A673 (cell line): ENCODE data around the gene ANP32B. TPM values are rescaled to one million over a fixed set of nuclear protein-coding genes. Genes with fewer than 3 reads are reported as not detected.

Source experiments
- BruUV-seq: library from RNA; stranded (reverse); fragments of 400-500 nt; replicated peaks from 2 replicates; lab custom pipeline; 2021; lab: Mats Ljungman, UMichigan
- CTCF ChIA-PET: fragments of 300-600 bp; sonication (Branson Sonifier 250); formaldehyde crosslinking; loops from one replicate; lab custom pipeline; 2022; ENCODE audit warnings: antibody characterized with exemption; lab: Charles Lee
- POLR2A ChIA-PET: fragments of 300-600 bp; sonication (Branson Sonifier 250); formaldehyde crosslinking; loops from one replicate; lab custom pipeline; 2022; ENCODE audit warnings: antibody characterized with exemption; ENCODE audit not compliant: low non-redundant PET; lab: Charles Lee
- DNase-seq: peaks from one replicate; pipeline ENCODE4 v3.0.0-alpha.2; 2015; ENCODE audit warnings: low spot score
- H3K27ac ChIP-seq: fragments of 200-600 bp; sonication (generic); 2 replicates; pipeline ENCODE4 v1.5.1; 2016; ENCODE audit warnings: mixed run types, low read depth, mild to moderate bottlenecking, mixed read lengths, antibody characterized with exemption, low read length; ENCODE audit not compliant: poor library complexity, severe bottlenecking
- H3K27me3 ChIP-seq: fragments of 200-600 bp; sonication (generic); replicated peaks from 2 replicates; pipeline ENCODE4 v1.6.1; 2017; ENCODE audit warnings: mixed run types, low read depth, mild to moderate bottlenecking, mixed read lengths, antibody characterized with exemption, low read length; ENCODE audit not compliant: insufficient read depth, poor library complexity
- H3K36me3 ChIP-seq: fragments of 200-600 bp; sonication (generic); 2 replicates; pipeline ENCODE4 v1.6.1; 2016; ENCODE audit warnings: mixed run types, mild to moderate bottlenecking, mixed read lengths, antibody characterized with exemption, low read length; ENCODE audit not compliant: insufficient read depth, poor library complexity, severe bottlenecking
- H3K4me1 ChIP-seq: fragments of 200-600 bp; sonication (generic); 2 replicates; pipeline ENCODE4 v1.6.1; 2017; ENCODE audit warnings: mixed run types, mild to moderate bottlenecking, mixed read lengths, antibody characterized with exemption, low read length; ENCODE audit not compliant: insufficient read depth, poor library complexity, severe bottlenecking
- H3K4me3 ChIP-seq: fragments of 200-600 bp; sonication (generic); 2 replicates; pipeline ENCODE4 v1.5.1; 2016; ENCODE audit warnings: low read depth, mixed run types, mild to moderate bottlenecking, mixed read lengths, low read length; ENCODE audit not compliant: poor library complexity, severe bottlenecking
- H3K9me3 ChIP-seq: fragments of 200-600 bp; sonication (generic); 2 replicates; pipeline ENCODE4 v1.6.1; 2016; ENCODE audit warnings: mixed run types, low read depth, mild to moderate bottlenecking, mixed read lengths, antibody characterized with exemption, low read length; ENCODE audit not compliant: poor library complexity, severe bottlenecking
- CTCF ChIP-seq: fragments of 300-800, 200-600 bp; sonication (generic); conservative IDR thresholded peaks from 2 replicates; pipeline ENCODE4 v1.5.1; 2017; ENCODE audit warnings: low read depth, mild to moderate bottlenecking, antibody characterized with exemption, low read length, moderate library complexity, mixed read lengths
- EZH2 ChIP-seq: fragments of 200-600 bp; sonication (generic); IDR thresholded peaks from 2 replicates; pipeline ENCODE4 v1.6.1; 2017; ENCODE audit warnings: borderline replicate concordance, low read depth, mild to moderate bottlenecking, mixed read lengths, antibody characterized with exemption, low read length; ENCODE audit not compliant: poor library complexity, severe bottlenecking
- intact Hi-C: fragments of 100-400 bp; cut with micrococcal nuclease; formaldehyde crosslinking; loops from one replicate; pipeline ENCODE4 v1.10.0; 2022; ENCODE audit not compliant: unreplicated experiment
- total RNA-seq: library from RNA; stranded (reverse); gene quantifications from 2 replicates; pipeline ENCODE4 v1.2.3, GENCODE V29; 2021

Gene ANP32B
- total RNA-seq, 1 experiment from 2014 or later, result 237 TPM

DNA sequence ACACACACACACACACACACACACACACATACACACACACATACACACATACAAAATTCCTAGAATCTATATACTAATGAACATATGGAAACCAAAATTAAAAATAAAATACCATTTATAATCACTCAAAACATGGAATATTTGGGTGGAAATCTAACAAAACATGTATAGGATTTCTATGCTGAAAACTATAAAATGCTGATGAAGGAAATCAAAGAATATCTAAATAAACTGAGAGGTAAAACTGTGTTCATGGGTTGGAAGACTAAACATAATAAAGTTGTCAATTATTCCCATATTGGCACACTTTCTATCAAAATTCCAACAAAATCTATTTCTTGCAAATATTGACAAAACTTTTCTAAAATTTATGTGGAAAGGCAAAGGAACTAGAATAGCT is 48.0 kb downstream of the ANP32B start:
- Histone ChIP-seq H3K4me1 (no peaks in the 10 kb centered on the region), H3K9me3 (no peaks in the 10 kb centered on the region), H3K27ac (no peak overlapping the region), H3K36me3 (no peaks in the 10 kb centered on the region), H3K4me3 (no peak overlapping the region), H3K27me3 (no peaks in the 10 kb centered on the region)
- TF ChIP-seq EZH2 (no peak), CTCF (no peak)
- ChIA-PET POLR2A (no interaction called here), CTCF (no interaction called here)
- no peak for DNase-seq
- intact Hi-C loops, result no loop called here
- no TSS peak for BruUV-seq

DNA sequence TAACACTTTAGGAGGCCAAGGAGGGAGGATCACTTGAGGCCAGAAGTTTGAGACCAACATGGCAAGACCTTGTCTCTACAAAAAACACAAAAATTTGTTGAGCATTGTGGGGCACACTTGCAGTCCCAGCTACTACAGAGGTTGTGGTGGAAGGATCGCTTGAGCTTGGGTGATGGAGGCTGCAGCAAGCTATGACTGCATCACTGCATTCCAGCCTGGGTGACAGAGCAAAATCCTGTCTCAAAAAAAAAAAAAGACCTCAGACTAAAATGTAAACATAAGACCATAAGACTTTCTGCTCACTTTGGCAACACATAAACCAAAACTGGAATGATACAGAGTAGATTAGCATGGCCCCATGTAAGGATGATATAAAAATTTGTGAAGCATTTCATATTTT is 48.8 kb downstream of the ANP32B start:
- no peak for DNase-seq

GRCh38 chr9:98034593-98035546 is 51.7 kb downstream of the ANP32B start:
- BruUV-seq, result no TSS peak
- Histone ChIP-seq H3K4me3 (no peak overlapping the region), H3K27ac (no peak overlapping the region), H3K36me3 (no peaks in the 10 kb centered on the region), H3K9me3 (no peaks in the 10 kb centered on the region), H3K4me1 (no peaks in the 10 kb centered on the region), H3K27me3 (no peaks in the 10 kb centered on the region)
- intact Hi-C loops, result loop anchor here (1.0 kb wide), 1 partner anchor 112 kb away; no protein-coding TSS in a partner anchor
- DNase-seq, result peak; percentile 86
- ChIA-PET POLR2A (no interaction called here), CTCF (interaction anchor here (0.5 to 1.2 kb wide), 8 partner anchors 8 to 145 kb away, joined by 3 to 19 read pairs (median 5); partner anchors contain the start of genes NANS and TRMO)
- peak; percentile 91 for TF ChIP-seq CTCF
- no peak for TF ChIP-seq EZH2

More for the DNA sequence above, 48.8 kb downstream of the ANP32B start:
- CTCF ChIA-PET, result interaction anchor here (0.6 kb wide), 1 partner anchor 76 kb away, joined by 3 read pairs; no protein-coding TSS in a partner anchor
- Histone ChIP-seq H3K27me3 (no peaks in the 10 kb centered on the region), H3K36me3 (no peaks in the 10 kb centered on the region), H3K27ac (no peak overlapping the region), H3K9me3 (no peaks in the 10 kb centered on the region), H3K4me1 (no peaks in the 10 kb centered on the region), H3K4me3 (no peak overlapping the region)
- TF ChIP-seq EZH2 (no peak), CTCF (no peak)
- intact Hi-C loops, result no loop called here
- POLR2A ChIA-PET, result no interaction called here
- no TSS peak for BruUV-seq
